HG03575 (cell line): ENCODE data around the gene DCTD.

Experiments
- ATAC-seq: cut with Tn5 transposase; IDR thresholded peaks from one replicate; pipeline ENCODE4 v1.9.1; 2021; ENCODE audit not compliant: unreplicated experiment, insufficient number of reproducible peaks, low FRiP score; ENCODE audit errors: extremely low read depth

DCTD gene

GRCh38 chr4:182896421-182896820 lies 20.8 kb downstream of the DCTD start:
- no peak for ATAC-seq

GRCh38 chr4:182895791-182896292 lies 21.3 kb downstream of the DCTD start:
- ATAC-seq = no peak

GRCh38 chr4:182894681-182895275 lies 22.4 kb downstream of the DCTD start:
- ATAC-seq = no peak

GRCh38 chr4:182893474-182894080 lies 23.6 kb downstream of the DCTD start:
- ATAC-seq = no peak

- no peak for ATAC-seq
Observed at GRCh38 chr4:182893047-182893446, 24.1 kb downstream of the DCTD start.

- no peak for ATAC-seq
Observed at GRCh38 chr4:182890202-182890601, 27.0 kb downstream of the DCTD start.

- no peak for ATAC-seq
Observed at GRCh38 chr4:182888891-182889290, 28.3 kb downstream of the DCTD start.

- ATAC-seq = no peak
Observed at GRCh38 chr4:182886768-182887167, 30.4 kb downstream of the DCTD start.

GRCh38 chr4:182886205-182886604 lies 31.0 kb downstream of the DCTD start:
- ATAC-seq = no peak

- no peak for ATAC-seq
Observed at GRCh38 chr4:182885738-182886077, 31.5 kb downstream of the DCTD start.

- ATAC-seq = no peak
Observed at GRCh38 chr4:182885022-182885737, 32.0 kb downstream of the DCTD start.

- no peak for ATAC-seq
Observed at GRCh38 chr4:182884040-182884439, 33.1 kb downstream of the DCTD start.

GRCh38 chr4:182883351-182883750 lies 33.8 kb downstream of the DCTD start:
- no peak for ATAC-seq

GRCh38 chr4:182881914-182882313 lies 35.3 kb downstream of the DCTD start:
- no peak for ATAC-seq

- ATAC-seq = no peak
Observed at GRCh38 chr4:182880387-182881356, 36.5 kb downstream of the DCTD start.

GRCh38 chr4:182879913-182880312 lies 37.3 kb downstream of the DCTD start:
- no peak for ATAC-seq

GRCh38 chr4:182878633-182879495 lies 38.3 kb downstream of the DCTD start:
- ATAC-seq = no peak

- no peak for ATAC-seq
Observed at GRCh38 chr4:182877326-182877883, 39.8 kb downstream of the DCTD start.
